KOPT-K1 (cell line): Measurements from ENCODE around the gene LDB3.

Experiments used
- H3K27ac ChIP-seq: fragments of 200-600 bp; sonication (generic); 2 replicates; pipeline ENCODE4 v1.5.1; 2016; ENCODE audit warnings: antibody characterized with exemption, mild to moderate bottlenecking, low read depth, low read length; ENCODE audit not compliant: poor library complexity, severe bottlenecking
- H3K36me3 ChIP-seq: fragments of 200-600 bp; sonication (generic); 2 replicates; pipeline ENCODE4 v1.5.1; 2017; ENCODE audit warnings: antibody characterized with exemption, mild to moderate bottlenecking, low read length, moderate library complexity; ENCODE audit not compliant: insufficient read depth
- H3K9me3 ChIP-seq: fragments of 200-600 bp; sonication (generic); 2 replicates; pipeline ENCODE4 v1.5.1; 2017; ENCODE audit warnings: antibody characterized with exemption, low read length, mild to moderate bottlenecking; ENCODE audit not compliant: insufficient read depth, poor library complexity, severe bottlenecking

The LDB3 gene

DNA sequence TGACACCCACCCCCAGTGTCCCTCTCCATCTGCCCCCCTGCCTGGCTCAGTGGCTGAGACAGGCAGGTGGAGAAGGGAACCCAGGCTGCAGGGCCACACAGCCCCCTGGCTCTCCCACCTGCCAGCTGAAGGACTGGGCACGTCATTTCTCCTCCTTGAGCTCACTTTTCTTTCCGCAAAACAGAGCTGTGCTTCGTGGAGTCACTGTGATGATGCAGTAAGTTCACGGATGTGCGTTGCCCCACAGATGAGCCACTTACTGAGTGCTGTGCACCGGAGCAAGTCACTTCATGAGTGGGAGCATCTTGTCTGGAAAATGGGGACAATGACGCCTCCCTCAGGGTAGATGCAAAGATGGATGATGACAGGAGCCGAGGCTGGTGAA, 11.3 kb upstream of the LDB3 start:
- Histone ChIP-seq H3K36me3 (no peaks in the 10 kb centered on the region), H3K9me3 (no peaks in the 10 kb centered on the region), H3K27ac (no peak overlapping the region)

DNA sequence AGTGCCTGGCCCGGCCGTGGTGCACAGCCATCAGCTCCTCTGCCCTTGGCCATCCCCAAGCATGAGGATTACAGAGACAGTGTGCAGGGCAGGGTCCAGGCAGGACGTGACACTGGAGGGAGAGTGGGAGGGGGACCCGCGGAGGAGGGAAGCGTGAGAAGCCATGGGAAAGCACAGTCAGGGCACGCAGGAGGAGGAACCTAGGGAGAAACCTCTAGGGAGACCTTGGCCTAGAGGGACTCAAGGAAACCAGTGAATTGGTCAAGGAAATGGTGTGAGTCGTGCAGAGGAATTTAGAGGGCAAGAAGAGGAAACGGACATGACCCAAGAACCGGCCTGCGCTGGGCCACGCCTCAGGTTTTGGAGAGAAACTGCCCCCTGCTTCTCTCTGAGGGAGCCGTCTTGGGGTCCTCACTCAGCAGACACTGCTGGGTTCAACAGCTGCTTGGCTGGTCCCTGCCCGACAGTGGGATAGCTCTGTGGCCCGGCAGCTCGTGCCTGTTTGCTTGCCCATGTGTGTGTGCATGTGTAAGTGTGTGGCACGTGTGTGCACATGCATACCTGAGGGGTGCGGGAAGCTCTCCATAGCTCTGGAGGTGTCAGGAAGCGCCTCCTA, 10.8 kb upstream of the LDB3 start:
- Histone ChIP-seq H3K27ac (no peak overlapping the region), H3K9me3 (no peaks in the 10 kb centered on the region), H3K36me3 (no peaks in the 10 kb centered on the region)

DNA sequence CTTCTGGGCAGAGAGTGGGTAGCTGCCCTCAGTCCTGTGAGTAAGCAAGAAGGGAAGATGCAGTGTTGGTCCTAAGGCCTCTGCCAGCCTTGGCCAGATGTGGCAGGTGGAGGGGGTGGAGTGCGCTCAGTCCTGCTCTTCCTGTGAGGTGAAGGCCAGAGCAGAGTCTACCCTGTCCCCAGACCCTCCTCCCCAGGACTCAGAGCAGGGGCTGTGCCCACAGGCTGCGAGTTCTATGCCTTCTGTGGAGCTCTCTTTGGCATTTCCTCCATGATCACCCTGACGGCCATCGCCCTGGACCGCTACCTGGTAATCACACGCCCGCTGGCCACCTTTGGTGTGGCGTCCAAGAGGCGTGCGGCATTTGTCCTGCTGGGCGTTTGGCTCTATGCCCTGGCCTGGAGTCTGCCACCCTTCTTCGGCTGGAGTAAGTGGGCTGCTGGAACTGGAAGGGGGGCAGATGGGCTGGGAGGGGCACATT, 10.0 kb upstream of the LDB3 start:
- no peak overlapping the region for H3K27ac ChIP-seq

DNA sequence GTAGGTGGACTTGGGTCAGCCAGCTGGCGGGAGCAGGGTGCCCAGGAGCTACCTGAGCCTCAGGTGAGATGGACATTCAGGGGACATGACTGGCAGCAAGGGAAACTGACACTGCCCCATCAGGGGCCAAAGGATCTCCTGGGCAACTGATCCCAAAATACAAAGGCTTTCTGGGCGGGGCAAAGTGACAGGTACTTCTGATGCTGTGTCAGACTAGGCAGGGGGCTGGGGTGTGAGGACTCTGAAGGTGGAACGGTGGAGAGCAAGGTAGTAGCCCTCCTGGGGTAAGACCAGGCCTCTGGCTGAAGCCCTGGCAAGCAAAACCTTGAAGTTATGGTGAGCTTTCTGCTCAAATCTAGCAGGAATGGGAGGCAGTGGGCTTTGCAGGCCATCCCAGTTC, 9.6 kb upstream of the LDB3 start:
- Histone ChIP-seq H3K36me3 (no peaks in the 10 kb centered on the region), H3K9me3 (no peaks in the 10 kb centered on the region), H3K27ac (no peak overlapping the region)

More for the DNA sequence above, 10.0 kb upstream of the LDB3 start:
- Histone ChIP-seq H3K9me3 (no peaks in the 10 kb centered on the region), H3K36me3 (no peaks in the 10 kb centered on the region)

DNA sequence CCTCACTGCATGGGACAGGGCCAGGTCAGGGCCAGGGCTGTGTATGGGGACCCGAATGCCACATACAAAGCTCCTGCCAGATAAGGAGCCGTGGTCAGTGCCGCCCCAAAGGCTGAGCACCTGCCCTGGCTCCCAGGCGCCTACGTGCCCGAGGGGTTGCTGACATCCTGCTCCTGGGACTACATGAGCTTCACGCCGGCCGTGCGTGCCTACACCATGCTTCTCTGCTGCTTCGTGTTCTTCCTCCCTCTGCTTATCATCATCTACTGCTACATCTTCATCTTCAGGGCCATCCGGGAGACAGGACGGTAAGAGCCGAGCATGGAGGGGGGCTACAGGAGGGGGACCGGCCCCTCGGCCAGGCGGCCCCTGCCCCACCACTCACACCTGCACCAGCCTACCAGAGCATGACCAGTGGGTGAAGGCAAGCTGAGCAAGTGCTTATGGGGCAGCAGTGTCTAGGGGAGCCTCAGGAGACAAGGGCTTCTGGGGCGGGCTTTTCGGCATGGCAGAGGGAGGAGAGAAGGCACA, 9.1 kb upstream of the LDB3 start:
- no peaks in the 10 kb centered on the region for H3K9me3 ChIP-seq
- H3K27ac ChIP-seq: no peak overlapping the region
- no peaks in the 10 kb centered on the region for H3K36me3 ChIP-seq

DNA sequence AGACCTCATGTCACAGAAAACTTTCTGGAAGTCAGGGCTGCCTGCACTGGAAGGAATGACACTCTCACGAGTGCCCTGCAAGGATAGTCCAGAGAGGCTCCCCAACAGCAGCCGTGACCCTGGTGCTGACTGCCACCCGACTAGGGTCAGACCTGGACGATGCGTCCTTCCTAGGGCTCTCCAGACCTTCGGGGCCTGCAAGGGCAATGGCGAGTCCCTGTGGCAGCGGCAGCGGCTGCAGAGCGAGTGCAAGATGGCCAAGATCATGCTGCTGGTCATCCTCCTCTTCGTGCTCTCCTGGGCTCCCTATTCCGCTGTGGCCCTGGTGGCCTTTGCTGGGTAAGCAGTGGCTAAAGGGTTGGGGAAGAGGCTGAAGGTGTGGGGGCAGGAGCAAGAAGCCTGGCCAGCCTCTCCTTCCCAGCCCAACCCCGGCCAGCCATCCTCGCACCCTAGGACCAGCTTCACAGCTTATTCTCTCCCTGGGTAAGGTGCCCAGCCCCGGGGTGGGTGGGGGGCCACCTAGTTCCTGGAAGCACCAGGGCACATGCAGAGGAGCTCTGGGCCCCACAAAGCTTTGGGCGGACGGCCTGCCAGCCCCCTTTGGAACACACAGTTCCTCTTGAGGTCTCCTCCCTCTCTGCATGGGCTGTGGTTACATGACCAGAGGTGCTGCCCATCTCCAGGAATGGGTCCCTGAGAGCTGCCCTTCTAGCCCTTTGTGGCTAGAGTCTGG, 8.4 kb upstream of the LDB3 start:
- no peaks in the 10 kb centered on the region for H3K9me3 ChIP-seq
- H3K36me3 ChIP-seq: no peaks in the 10 kb centered on the region
- H3K27ac ChIP-seq: no peak overlapping the region

DNA sequence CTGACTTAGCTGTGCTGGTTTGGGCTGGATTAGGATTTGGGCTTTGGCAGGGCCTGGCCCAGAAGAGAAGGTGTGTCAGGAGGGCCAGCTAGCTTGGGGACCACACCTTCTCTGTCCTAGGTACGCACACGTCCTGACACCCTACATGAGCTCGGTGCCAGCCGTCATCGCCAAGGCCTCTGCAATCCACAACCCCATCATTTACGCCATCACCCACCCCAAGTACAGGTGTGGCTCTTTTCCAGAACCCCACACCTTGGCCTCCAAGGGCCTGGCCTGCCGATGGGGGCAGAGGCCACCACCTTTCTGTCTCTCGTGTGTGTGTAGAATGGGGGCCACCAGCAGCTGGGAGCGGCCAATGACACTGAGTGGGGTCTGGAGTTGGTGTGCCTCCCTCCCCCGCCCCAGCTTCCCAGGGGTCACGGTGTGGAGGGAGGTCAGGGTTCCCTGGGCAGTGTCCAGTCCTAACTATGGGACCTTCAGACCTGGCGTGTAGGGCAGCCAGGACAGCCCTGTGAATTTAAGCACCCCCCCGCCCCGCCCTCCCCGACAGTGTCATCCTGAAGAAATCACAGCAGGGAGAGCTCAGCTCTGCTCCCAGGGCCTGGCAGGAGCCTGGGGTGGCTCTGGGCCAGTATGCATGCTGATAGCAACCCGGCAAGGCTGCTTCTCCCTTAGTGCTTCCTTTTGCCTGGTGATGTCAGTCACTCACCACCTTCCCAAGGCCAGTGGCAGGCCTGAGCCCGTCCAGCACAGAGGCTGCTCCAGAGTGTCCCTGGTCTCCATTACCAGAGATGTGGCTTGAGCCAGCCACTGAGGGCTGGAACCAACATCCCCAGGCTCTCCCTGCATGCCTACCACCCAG, 6.9 kb upstream of the LDB3 start:
- no peaks in the 10 kb centered on the region for H3K36me3 ChIP-seq

DNA sequence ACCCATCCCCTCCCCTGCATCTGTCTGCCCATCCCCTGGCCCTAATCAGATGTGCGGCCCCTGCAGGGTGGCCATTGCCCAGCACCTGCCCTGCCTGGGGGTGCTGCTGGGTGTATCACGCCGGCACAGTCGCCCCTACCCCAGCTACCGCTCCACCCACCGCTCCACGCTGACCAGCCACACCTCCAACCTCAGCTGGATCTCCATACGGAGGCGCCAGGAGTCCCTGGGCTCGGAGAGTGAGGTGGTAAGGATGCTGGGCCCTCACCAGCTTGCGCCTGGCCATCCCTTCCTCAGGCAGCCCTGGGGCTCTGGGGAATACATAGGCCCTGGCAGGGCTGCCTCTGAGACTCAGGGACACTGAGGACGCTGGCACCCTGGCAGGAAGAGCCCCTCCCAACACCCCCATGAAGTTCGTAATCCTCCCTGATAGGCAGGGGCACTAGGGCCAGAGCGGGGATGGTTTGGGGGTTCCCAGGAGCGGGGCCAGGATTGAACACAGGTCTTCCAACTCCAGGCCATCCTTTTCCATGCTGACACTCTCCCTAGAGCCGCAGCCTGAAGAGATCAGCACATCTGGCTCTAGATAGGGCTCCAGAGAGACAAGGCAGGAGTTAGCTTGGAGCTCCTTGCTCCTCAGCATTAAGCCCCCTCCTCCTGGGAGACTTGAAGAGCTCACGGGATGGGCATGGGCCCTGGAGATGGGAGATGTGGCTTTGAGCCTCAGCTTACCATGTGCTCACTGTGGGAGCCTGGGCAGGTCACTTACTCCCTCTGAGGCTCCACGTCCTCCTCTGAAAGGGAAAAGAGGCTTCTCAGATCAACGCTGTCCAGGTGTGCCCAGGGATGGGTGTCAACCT, 5.9 kb upstream of the LDB3 start:
- Histone ChIP-seq H3K27ac (no peak overlapping the region), H3K36me3 (no peaks in the 10 kb centered on the region), H3K9me3 (no peaks in the 10 kb centered on the region)

More for the DNA sequence above, 6.9 kb upstream of the LDB3 start:
- Histone ChIP-seq H3K27ac (no peak overlapping the region), H3K9me3 (no peaks in the 10 kb centered on the region)

DNA sequence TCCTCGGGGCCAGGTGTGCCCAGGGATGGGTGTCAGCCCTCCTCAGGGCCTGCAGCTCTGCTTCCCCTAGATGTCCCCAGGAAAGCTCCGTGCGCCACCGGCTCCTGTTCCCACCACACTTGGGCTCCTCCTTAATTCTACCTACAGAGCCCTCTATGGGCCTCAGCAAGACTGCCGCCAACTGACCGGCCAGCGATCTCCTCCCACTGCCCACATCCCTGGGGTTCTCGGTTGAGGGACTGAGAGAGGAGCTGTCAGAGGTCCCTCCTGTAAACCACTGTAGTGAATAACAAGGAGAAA, 5.3 kb upstream of the LDB3 start:
- H3K36me3 ChIP-seq: no peaks in the 10 kb centered on the region
- no peak overlapping the region for H3K27ac ChIP-seq

DNA sequence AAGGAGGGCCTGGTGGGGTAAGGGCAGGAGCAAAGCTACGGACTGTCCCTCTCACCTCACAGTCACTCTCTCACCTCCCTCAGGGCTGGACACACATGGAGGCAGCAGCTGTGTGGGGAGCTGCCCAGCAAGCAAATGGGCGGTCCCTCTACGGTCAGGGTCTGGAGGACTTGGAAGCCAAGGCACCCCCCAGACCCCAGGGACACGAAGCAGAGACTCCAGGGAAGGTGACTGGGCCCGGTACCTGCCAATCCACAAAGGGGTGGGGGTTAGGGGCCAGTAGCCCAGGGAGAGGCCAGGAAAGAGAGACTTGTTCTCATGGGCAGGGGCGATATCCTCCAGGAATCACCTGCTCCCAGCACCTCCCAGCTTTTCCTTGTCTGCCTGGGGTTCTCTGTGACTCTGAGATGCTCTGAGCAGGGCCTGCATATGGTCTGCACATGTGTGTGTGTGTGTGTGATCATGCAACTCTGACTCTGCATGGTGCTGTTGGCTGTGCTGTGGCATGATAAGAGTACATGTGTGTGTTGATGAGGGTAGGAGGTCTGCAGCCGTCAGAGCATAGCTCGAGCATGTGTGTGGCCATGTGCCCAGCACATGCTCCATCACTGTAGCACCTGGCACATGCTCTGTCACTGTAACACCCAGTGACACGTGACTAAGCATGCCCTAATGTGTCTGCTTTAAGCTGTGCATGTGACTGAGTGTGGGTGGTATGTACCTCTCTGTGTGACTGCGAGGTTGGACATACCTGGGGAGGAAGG, 4.6 kb upstream of the LDB3 start:
- Histone ChIP-seq H3K36me3 (no peaks in the 10 kb centered on the region), H3K27ac (no peak overlapping the region)

More for the DNA sequence above, 5.3 kb upstream of the LDB3 start:
- H3K9me3 ChIP-seq: no peaks in the 10 kb centered on the region

DNA sequence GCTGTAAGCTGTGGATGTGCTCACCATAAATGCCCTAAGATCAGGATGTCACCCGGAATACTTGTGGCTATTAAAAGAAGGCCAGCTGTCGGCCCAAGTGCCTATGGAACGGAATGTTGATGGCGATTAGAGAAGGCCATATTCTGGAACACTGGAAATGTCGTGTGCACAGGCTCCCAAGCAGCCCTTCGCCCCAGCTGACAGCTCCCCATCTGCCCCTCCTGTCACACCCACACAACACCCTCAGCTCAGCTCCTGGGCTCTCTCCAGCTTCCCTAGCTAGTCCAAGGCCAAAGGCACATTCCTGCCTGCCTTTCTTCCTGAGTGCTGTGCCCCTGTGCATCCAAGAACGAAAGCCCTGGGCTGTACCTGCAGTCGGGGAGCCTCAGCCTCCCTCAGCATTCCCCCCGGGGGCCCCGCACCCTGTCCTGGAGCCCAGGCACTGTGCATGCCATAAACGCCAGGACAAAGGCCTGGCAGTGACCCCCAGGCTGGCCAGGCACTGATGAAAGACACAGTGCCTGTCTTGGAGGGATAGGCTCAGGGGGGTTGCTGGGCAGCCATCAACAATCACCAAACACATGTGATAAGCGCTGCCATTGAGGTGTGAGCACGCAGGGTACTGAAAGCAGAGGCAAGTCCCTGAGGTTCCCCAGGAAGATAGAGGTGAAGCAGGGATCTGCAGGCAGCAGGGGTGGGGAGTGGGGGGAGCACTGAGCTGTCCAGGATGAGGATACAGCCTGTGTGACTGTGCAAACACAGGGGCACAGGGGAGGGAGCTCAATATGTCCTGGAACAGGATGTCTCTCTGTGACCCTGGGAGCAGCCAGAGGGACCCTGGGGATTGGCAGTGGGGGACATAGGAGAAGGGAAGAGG, 3.7 kb upstream of the LDB3 start:
- Histone ChIP-seq H3K27ac (no peak overlapping the region), H3K36me3 (no peaks in the 10 kb centered on the region), H3K9me3 (no peaks in the 10 kb centered on the region)

More for the DNA sequence above, 4.6 kb upstream of the LDB3 start:
- H3K9me3 ChIP-seq: no peaks in the 10 kb centered on the region

DNA sequence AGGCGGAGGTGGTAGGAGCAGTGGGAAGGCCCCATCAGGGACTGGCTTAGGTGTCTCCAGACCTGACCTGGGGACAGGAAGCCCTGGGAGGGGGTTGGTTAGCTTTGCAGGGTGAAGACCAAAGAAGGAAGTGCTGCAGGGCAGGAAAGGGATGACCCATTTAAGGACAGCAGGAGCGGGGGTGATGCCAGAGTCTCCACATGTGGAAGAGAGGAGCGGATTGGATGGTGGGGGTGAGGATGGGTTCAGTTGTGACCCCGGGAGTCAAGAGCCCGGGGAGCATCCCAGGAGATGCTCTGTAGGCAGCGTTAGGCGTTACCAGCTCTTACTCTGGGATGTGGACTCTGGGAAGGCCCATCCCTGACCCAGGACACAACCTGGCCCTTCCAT, 3.1 kb upstream of the LDB3 start:
- H3K9me3 ChIP-seq: no peaks in the 10 kb centered on the region
- H3K27ac ChIP-seq: no peak overlapping the region
- H3K36me3 ChIP-seq: no peaks in the 10 kb centered on the region

DNA sequence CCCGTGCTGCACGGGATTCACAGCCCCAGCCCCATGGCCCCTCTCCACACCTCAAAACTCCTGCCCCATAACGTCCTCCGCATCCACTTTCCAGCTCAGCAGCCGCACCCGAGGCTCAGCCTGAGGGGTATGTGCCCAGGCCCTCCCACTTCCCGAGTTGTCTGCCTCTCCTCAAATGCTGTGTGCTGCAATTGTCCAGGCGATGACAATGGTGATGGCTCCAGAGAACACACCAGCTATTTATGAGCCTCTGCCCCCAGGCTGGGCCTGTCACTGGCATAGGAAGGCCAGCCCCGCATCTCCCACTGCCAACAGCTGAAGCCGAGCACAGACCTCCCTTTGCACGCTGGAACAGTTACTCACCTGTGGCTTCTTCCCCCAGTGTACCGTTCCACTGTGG, 2.4 kb upstream of the LDB3 start:
- Histone ChIP-seq H3K36me3 (no peaks in the 10 kb centered on the region), H3K9me3 (no peaks in the 10 kb centered on the region), H3K27ac (no peak overlapping the region)
